Panc1 (cell line): ENCODE measurements around the gene RRAS2. TPM values are rescaled to one million over a fixed set of nuclear protein-coding genes. Genes with fewer than 3 reads are reported as not detected.

Experiments used
- ATAC-seq: fragments of 200-7000 bp; cut with Tn5 transposase; 2 replicates; pipeline ENCODE4 v1.9.1; 2020; ENCODE audit warnings: mild to moderate bottlenecking, moderate library complexity
- BruUV-seq: library from RNA; stranded (reverse); fragments of 400-500 nt; replicated peaks from 2 replicates; lab custom pipeline; 2021; lab: Mats Ljungman, UMichigan
- CTCF ChIA-PET: fragments of 300-600 bp; sonication (Branson Sonifier 250); formaldehyde crosslinking; loops from one replicate; lab custom pipeline; 2022; ENCODE audit warnings: antibody characterized with exemption; lab: Charles Lee
- POLR2A ChIA-PET: fragments of 300-600 bp; sonication (Branson Sonifier 250); formaldehyde crosslinking; loops from one replicate; lab custom pipeline; 2022; ENCODE audit warnings: antibody characterized with exemption; lab: Charles Lee
- DNase-seq: peaks from one replicate; pipeline ENCODE4 v3.0.0-alpha.2; 2010; ENCODE audit warnings: low read depth, low spot score
- H3K27ac ChIP-seq: 2 replicates; pipeline ENCODE4 v1.5.1; 2011; ENCODE audit warnings: mild to moderate bottlenecking, low read length, inconsistent platforms
- H3K27me3 ChIP-seq: fragments of 200-500 bp; sonication (Bioruptor generic); 2 replicates; pipeline ENCODE4 v1.6.0; 2014; ENCODE audit warnings: low read length, inconsistent platforms; ENCODE audit not compliant: control insufficient read depth, insufficient read depth
- H3K36me3 ChIP-seq: fragments of 200-500 bp; sonication (Bioruptor generic); 2 replicates; pipeline ENCODE4 v1.5.1; 2014; ENCODE audit warnings: inconsistent platforms, mild to moderate bottlenecking, low read length, moderate library complexity; ENCODE audit not compliant: control insufficient read depth, insufficient read depth
- H3K4me1 ChIP-seq: 2 replicates; pipeline ENCODE4 v1.5.1; 2011; ENCODE audit warnings: inconsistent platforms, mild to moderate bottlenecking, low read length, moderate library complexity; ENCODE audit not compliant: control insufficient read depth, insufficient read depth
- H3K4me3 ChIP-seq, 2 experiments: 2 replicates each; pipeline ENCODE4 v1.5.1; 2011 to 2012; ENCODE audit warnings: low read depth in 2 of 2, low read length in 2 of 2, mild to moderate bottlenecking in 2 of 2, inconsistent platforms in 1 of 2, moderate library complexity in 1 of 2
- H3K9me3 ChIP-seq: fragments of 200-500 bp; sonication (Bioruptor generic); 2 replicates; pipeline ENCODE4 v1.5.1; 2014; ENCODE audit warnings: low read depth, mild to moderate bottlenecking, inconsistent platforms, low read length, moderate library complexity; ENCODE audit not compliant: control insufficient read depth, insufficient read depth
- POLR2AphosphoS5 ChIP-seq: IDR thresholded peaks from 2 replicates; pipeline ENCODE4 v1.6.1; 2012; ENCODE audit warnings: mild to moderate bottlenecking, low read depth, low read length, moderate library complexity
- SIN3A ChIP-seq: IDR thresholded peaks from 2 replicates; pipeline ENCODE4 v1.6.1; 2012; ENCODE audit warnings: low read depth, mild to moderate bottlenecking, low read length, moderate library complexity, borderline replicate concordance; ENCODE audit not compliant: insufficient read depth
- TCF7L2 ChIP-seq: IDR thresholded peaks from 2 replicates; pipeline ENCODE4 v1.6.1; 2011; ENCODE audit warnings: mild to moderate bottlenecking, low read depth, low read length, inconsistent platforms
- in situ Hi-C: cut with HindIII; loops from 2 replicates; pipeline ENCODE4 v1.10.0; 2016; ENCODE audit warnings: low sequenced_read_pairs, low pct_unique_long_range_greater_than_20kb
- intact Hi-C: fragments of 100-400 bp; cut with micrococcal nuclease; formaldehyde crosslinking; loops from one replicate; pipeline ENCODE4 v1.10.0; 2022; ENCODE audit not compliant: unreplicated experiment
- total RNA-seq: library from RNA; stranded (reverse); gene quantifications from one replicate; pipeline ENCODE4 v1.2.1, GENCODE V29; 2021; ENCODE audit not compliant: unreplicated experiment
- TF ChIP-seq, protein P1 (sequence below), 2 experiments: IDR thresholded peaks; 2 replicates each; pipeline ENCODE4 v1.6.1; 2011 to 2012; ENCODE audit warnings: low read depth in 2 of 2, control low read depth in 1 of 2, low read length in 1 of 2, mild to moderate bottlenecking in 1 of 2, moderate library complexity in 1 of 2; ENCODE audit not compliant: insufficient read depth in 1 of 2
- TF ChIP-seq, protein P2 (sequence below): fragments of 450-650 bp; IDR thresholded peaks from 2 replicates; pipeline ENCODE4 v1.5.1; 2017; ENCODE audit warnings: mild to moderate bottlenecking

RRAS2 gene
- total RNA-seq, 1 experiment from 2014 or later = 58.4 TPM

DNA sequence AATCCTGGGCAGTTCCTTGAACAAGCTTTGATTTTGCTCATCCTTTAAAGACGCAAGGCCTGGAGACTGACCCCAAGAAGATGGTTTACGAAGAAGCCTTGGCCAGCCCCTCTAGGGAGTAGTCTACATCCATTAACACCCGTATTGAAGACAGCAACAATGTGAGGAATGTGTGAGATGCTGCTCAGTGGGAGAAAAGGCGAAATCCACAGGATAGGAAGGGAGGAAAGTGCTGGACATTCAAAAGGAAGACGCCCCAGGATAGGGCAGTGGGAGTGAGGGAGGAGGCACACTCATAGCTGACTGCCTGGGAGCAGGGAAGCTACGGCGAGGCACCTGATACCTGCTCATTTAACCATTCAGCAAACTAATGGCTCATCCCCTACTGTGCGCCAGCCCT lies 114.1 kb downstream of the RRAS2 start:
- intact Hi-C loops = no loop called here
- no peak overlapping the region for H3K27ac ChIP-seq

DNA sequence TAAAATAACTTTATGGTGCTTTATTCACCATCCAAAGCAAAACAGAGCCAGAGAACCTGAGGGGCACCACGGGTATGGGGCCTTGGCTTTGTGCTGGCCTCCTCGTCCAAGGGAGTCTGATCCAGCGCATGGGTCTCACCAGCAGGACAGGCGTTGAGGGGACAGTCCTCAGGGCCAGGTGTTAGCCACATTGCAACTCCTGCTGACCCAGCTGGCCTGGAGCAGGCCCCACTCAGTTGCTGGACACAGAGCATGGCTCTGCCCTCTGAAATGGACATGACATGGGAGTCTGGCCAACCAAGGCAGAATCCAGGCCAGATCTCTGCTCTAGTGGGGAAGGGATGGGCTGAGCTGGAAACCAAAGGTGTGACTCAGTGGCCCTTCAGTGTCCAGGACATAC lies 116.2 kb downstream of the RRAS2 start:
- Histone ChIP-seq H3K27ac (no peak overlapping the region), H3K4me1 (no peaks in the 10 kb centered on the region), H3K27me3 (peaks cover 26% of the 10 kb centered on the region), H3K9me3 (no peaks in the 10 kb centered on the region), H3K36me3 (no peaks in the 10 kb centered on the region), H3K4me3 (no peak overlapping the region)
- ChIA-PET POLR2A (no interaction called here), CTCF (no interaction called here)
- BruUV-seq = no TSS peak
- DNase-seq (no peak), ATAC-seq (no peak)
- in situ Hi-C loops (loop anchor here (25.0 kb wide), 1 partner anchor 280 kb away; the partner anchor contains the start of gene SPON1), intact Hi-C loops (no loop called here)
- TF ChIP-seq SIN3A (no peak), TCF7L2 (no peak), POLR2AphosphoS5 (no peak)
- TF ChIP-seq, protein P1, sequence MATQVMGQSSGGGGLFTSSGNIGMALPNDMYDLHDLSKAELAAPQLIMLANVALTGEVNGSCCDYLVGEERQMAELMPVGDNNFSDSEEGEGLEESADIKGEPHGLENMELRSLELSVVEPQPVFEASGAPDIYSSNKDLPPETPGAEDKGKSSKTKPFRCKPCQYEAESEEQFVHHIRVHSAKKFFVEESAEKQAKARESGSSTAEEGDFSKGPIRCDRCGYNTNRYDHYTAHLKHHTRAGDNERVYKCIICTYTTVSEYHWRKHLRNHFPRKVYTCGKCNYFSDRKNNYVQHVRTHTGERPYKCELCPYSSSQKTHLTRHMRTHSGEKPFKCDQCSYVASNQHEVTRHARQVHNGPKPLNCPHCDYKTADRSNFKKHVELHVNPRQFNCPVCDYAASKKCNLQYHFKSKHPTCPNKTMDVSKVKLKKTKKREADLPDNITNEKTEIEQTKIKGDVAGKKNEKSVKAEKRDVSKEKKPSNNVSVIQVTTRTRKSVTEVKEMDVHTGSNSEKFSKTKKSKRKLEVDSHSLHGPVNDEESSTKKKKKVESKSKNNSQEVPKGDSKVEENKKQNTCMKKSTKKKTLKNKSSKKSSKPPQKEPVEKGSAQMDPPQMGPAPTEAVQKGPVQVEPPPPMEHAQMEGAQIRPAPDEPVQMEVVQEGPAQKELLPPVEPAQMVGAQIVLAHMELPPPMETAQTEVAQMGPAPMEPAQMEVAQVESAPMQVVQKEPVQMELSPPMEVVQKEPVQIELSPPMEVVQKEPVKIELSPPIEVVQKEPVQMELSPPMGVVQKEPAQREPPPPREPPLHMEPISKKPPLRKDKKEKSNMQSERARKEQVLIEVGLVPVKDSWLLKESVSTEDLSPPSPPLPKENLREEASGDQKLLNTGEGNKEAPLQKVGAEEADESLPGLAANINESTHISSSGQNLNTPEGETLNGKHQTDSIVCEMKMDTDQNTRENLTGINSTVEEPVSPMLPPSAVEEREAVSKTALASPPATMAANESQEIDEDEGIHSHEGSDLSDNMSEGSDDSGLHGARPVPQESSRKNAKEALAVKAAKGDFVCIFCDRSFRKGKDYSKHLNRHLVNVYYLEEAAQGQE (IDR thresholded peaks at IDR 0.05; ENCODE audit: insufficient read depth in 1 of 2, low read depth in 2 of 2, low read length in 1 of 2) = no peak
- TF ChIP-seq, protein P2, sequence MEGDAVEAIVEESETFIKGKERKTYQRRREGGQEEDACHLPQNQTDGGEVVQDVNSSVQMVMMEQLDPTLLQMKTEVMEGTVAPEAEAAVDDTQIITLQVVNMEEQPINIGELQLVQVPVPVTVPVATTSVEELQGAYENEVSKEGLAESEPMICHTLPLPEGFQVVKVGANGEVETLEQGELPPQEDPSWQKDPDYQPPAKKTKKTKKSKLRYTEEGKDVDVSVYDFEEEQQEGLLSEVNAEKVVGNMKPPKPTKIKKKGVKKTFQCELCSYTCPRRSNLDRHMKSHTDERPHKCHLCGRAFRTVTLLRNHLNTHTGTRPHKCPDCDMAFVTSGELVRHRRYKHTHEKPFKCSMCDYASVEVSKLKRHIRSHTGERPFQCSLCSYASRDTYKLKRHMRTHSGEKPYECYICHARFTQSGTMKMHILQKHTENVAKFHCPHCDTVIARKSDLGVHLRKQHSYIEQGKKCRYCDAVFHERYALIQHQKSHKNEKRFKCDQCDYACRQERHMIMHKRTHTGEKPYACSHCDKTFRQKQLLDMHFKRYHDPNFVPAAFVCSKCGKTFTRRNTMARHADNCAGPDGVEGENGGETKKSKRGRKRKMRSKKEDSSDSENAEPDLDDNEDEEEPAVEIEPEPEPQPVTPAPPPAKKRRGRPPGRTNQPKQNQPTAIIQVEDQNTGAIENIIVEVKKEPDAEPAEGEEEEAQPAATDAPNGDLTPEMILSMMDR = no peak

More for the DNA sequence above, 114.1 kb downstream of the RRAS2 start:
- ChIA-PET CTCF (no interaction called here), POLR2A (no interaction called here)
- H3K4me1 ChIP-seq = no peaks in the 10 kb centered on the region
- in situ Hi-C loops = loop anchor here (25.0 kb wide), 1 partner anchor 283 kb away; the partner anchor contains the start of gene SPON1
- ATAC-seq = no peak
- H3K4me3 ChIP-seq = no peak overlapping the region
- TF ChIP-seq TCF7L2 (no peak), POLR2AphosphoS5 (no peak), SIN3A (no peak)
- TF ChIP-seq, protein P1 (IDR thresholded peaks at IDR 0.05; ENCODE audit: insufficient read depth in 1 of 2, low read depth in 2 of 2, low read length in 1 of 2) = no peak
- TF ChIP-seq, protein P2 = no peak
- no peak for DNase-seq
- H3K27me3 ChIP-seq = peaks cover 14% of the 10 kb centered on the region
- H3K36me3 ChIP-seq = no peaks in the 10 kb centered on the region
- BruUV-seq = no TSS peak
- no peaks in the 10 kb centered on the region for H3K9me3 ChIP-seq
